DOHH2 (cell line): ENCODE measurements around the gene CHCHD1.

ENCODE experiments used
- H3F3A ChIP-seq: fragments of 200-600 bp; sonication (generic), shearing (Covaris generic); 2 replicates; pipeline ENCODE4 v1.6.0; 2016; ENCODE audit warnings: antibody characterized with exemption, mild to moderate bottlenecking; ENCODE audit not compliant: control insufficient read depth, insufficient read depth
- H3K27ac ChIP-seq: fragments of 200-600 bp; sonication (generic); 2 replicates; pipeline ENCODE4 v1.5.1; 2014; ENCODE audit warnings: low read depth, mild to moderate bottlenecking, low read length, moderate library complexity
- H3K27me3 ChIP-seq: fragments of 200-600 bp; sonication (generic); 2 replicates; pipeline ENCODE4 v1.6.1; 2014; ENCODE audit warnings: mild to moderate bottlenecking, low read length, mixed read lengths; ENCODE audit not compliant: control insufficient read depth
- H3K36me3 ChIP-seq: fragments of 200-600 bp; sonication (generic); 2 replicates; pipeline ENCODE4 v1.6.1; 2014; ENCODE audit warnings: mild to moderate bottlenecking, low read length, moderate library complexity, mixed read lengths; ENCODE audit not compliant: control insufficient read depth
- H3K4me1 ChIP-seq: fragments of 200-600 bp; sonication (generic); 2 replicates; pipeline ENCODE4 v1.6.1; 2014; ENCODE audit warnings: mild to moderate bottlenecking, low read length, mixed read lengths; ENCODE audit not compliant: control insufficient read depth
- H3K4me2 ChIP-seq: fragments of 200-600 bp; sonication (generic); 2 replicates; pipeline ENCODE4 v1.6.0; 2014; ENCODE audit warnings: mild to moderate bottlenecking, low read length, moderate library complexity
- H3K4me3 ChIP-seq: fragments of 200-600 bp; sonication (generic); 2 replicates; pipeline ENCODE4 v1.5.1; 2014; ENCODE audit warnings: mild to moderate bottlenecking, low read length, mixed read lengths
- H3K79me2 ChIP-seq: fragments of 200-600 bp; sonication (generic); 2 replicates; pipeline ENCODE4 v1.6.1; 2014; ENCODE audit warnings: mild to moderate bottlenecking, low read length, mixed read lengths; ENCODE audit not compliant: control insufficient read depth
- H3K9me2 ChIP-seq: fragments of 200-600 bp; sonication (generic); replicated peaks from 2 replicates; pipeline ENCODE4 v1.6.1; 2014; ENCODE audit warnings: mild to moderate bottlenecking, low read length, mixed read lengths; ENCODE audit not compliant: control insufficient read depth
- H3K9me3 ChIP-seq: fragments of 200-600 bp; sonication (generic); 2 replicates; pipeline ENCODE4 v1.6.1; 2014; ENCODE audit warnings: antibody characterized with exemption, low read length, mixed read lengths; ENCODE audit not compliant: control insufficient read depth, insufficient read depth
- H4K20me1 ChIP-seq: fragments of 200-600 bp; sonication (generic); 2 replicates; pipeline ENCODE4 v1.6.0; 2014; ENCODE audit warnings: low read depth, mild to moderate bottlenecking, antibody characterized with exemption, low read length, moderate library complexity; ENCODE audit not compliant: control insufficient read depth, insufficient read depth
- EZH2phosphoT487 ChIP-seq: fragments of 200-600 bp; sonication (generic); IDR thresholded peaks from 2 replicates; pipeline ENCODE4 v1.6.1; 2017; ENCODE audit warnings: borderline replicate concordance, mild to moderate bottlenecking, antibody characterized with exemption, low read length, moderate library complexity, mixed read lengths
- TF ChIP-seq, protein P1 (sequence below): fragments of 200-600 bp; sonication (generic); IDR thresholded peaks from one replicate; pipeline ENCODE4 v1.5.1; 2014; ENCODE audit warnings: antibody characterized with exemption, mild to moderate bottlenecking, low read depth, low read length; ENCODE audit not compliant: poor library complexity, severe bottlenecking

Gene CHCHD1

DNA sequence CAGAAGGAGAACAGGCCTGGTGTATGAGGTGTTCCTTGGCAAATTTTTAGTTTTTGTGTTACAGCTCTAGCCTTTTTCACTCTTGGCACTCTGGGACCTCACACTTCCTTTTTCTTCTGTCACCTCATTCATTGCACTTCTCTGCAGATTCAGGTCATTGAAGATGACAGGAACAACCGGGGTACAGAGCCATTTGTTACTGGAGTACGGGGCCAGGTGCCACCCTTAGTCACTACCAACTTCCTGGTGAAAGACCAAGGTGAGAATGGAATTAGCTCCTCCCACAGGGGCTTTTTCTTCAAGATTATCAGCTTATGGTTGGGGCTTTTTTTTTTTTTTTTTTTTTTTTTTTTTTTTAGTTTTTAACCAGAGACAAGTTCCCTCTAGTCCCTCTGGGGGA lies 18.5 kb upstream of the CHCHD1 start:
- no peak overlapping the region for H3K27ac ChIP-seq
- H3K4me3 ChIP-seq: no peak overlapping the region
- H3K79me2 ChIP-seq: no peaks in the 10 kb centered on the region
- H3K4me1 ChIP-seq: peaks cover 21% of the 10 kb centered on the region
- H3F3A ChIP-seq: no peaks in the 10 kb centered on the region
- no peaks in the 10 kb centered on the region for H3K9me3 ChIP-seq
- no peak for TF ChIP-seq EZH2phosphoT487
- TF ChIP-seq, protein P1, sequence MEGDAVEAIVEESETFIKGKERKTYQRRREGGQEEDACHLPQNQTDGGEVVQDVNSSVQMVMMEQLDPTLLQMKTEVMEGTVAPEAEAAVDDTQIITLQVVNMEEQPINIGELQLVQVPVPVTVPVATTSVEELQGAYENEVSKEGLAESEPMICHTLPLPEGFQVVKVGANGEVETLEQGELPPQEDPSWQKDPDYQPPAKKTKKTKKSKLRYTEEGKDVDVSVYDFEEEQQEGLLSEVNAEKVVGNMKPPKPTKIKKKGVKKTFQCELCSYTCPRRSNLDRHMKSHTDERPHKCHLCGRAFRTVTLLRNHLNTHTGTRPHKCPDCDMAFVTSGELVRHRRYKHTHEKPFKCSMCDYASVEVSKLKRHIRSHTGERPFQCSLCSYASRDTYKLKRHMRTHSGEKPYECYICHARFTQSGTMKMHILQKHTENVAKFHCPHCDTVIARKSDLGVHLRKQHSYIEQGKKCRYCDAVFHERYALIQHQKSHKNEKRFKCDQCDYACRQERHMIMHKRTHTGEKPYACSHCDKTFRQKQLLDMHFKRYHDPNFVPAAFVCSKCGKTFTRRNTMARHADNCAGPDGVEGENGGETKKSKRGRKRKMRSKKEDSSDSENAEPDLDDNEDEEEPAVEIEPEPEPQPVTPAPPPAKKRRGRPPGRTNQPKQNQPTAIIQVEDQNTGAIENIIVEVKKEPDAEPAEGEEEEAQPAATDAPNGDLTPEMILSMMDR: no peak
- H3K27me3 ChIP-seq: no peaks in the 10 kb centered on the region
- H3K4me2 ChIP-seq: no peak overlapping the region
- no peaks in the 10 kb centered on the region for H4K20me1 ChIP-seq
- peaks cover 86% of the 10 kb centered on the region for H3K36me3 ChIP-seq
- no peaks in the 10 kb centered on the region for H3K9me2 ChIP-seq

DNA sequence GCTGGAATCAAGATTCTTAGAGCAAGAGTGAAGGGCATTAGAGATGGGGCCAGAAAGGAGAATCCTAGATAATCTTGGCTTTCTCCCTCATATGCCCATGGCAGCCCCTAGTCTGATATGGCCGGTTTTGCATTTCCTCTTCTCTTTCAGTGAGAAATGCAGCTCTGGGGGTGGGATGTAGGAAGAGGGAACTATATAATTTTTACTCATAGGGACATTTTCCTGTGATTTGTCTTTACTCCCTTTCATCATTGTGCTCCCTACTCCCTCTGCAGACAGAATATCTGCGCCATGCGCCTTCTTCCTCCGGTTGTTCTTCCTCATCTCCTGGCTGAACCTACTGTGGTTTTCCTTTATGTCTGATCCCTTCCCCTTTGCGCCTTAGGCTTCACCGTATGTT lies 16.8 kb upstream of the CHCHD1 start:
- H3K79me2 ChIP-seq: no peaks in the 10 kb centered on the region
- H3K36me3 ChIP-seq: peaks cover 86% of the 10 kb centered on the region
- no peaks in the 10 kb centered on the region for H3K9me2 ChIP-seq
- no peaks in the 10 kb centered on the region for H3K27me3 ChIP-seq
- no peaks in the 10 kb centered on the region for H3K9me3 ChIP-seq
- TF ChIP-seq EZH2phosphoT487: no peak
- TF ChIP-seq, protein P1: no peak
- H3K4me1 ChIP-seq: peaks cover 19% of the 10 kb centered on the region
- no peak overlapping the region for H3K27ac ChIP-seq
- H4K20me1 ChIP-seq: no peaks in the 10 kb centered on the region
- no peak overlapping the region for H3K4me2 ChIP-seq
- no peaks in the 10 kb centered on the region; the same call in 1 of the 2 replicates for H3F3A ChIP-seq
- H3K4me3 ChIP-seq: no peak overlapping the region

DNA sequence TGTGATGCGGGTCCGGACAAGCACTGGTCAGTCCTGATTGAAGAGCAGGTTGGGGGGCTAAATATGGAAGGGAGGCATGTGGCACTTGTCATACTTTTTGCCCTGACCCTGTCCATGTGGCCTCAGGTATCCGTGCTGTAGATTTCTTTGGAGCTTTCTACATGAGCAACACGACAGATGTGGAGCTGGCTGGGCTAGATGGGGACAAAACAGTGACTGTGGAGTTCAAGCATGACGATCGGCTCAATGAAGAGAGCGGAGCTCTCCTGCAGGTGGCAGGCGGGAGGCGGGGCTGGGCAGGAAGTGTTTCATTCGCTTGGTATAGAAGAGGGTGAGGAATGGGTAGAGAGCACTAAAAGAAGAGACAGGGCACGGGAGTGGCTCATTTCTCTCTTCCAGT lies 13.0 kb upstream of the CHCHD1 start:
- Histone ChIP-seq H3K79me2 (peaks cover 17% of the 10 kb centered on the region), H3K4me2 (peak overlapping the region; percentile 43), H3K9me2 (no peaks in the 10 kb centered on the region)

More for the DNA sequence above, 13.0 kb upstream of the CHCHD1 start:
- no peaks in the 10 kb centered on the region for H3K27me3 ChIP-seq
- peaks cover 12% of the 10 kb centered on the region for H3F3A ChIP-seq
- peaks cover 31% of the 10 kb centered on the region for H3K4me1 ChIP-seq
- H3K36me3 ChIP-seq: peaks cover 82% of the 10 kb centered on the region
- peak overlapping the region; percentile 19; the same call in 1 of the 2 replicates for H3K4me3 ChIP-seq
- TF ChIP-seq, protein P1: peak; percentile 56
- no peak for TF ChIP-seq EZH2phosphoT487
- H3K9me3 ChIP-seq: no peaks in the 10 kb centered on the region
- H4K20me1 ChIP-seq: no peaks in the 10 kb centered on the region
- H3K27ac ChIP-seq: peak overlapping the region; percentile 22
